GF-D8 (cell line): ENCODE data around the gene FBXW5.
A peak's percentile ranks its signal among the peaks of the same experiment; 100 is the strongest.

Experiments
- DNase-seq: peaks from one replicate; lab custom pipeline; 2025; lab: John Stamatoyannopoulos, UW

FBXW5 gene, protein sequence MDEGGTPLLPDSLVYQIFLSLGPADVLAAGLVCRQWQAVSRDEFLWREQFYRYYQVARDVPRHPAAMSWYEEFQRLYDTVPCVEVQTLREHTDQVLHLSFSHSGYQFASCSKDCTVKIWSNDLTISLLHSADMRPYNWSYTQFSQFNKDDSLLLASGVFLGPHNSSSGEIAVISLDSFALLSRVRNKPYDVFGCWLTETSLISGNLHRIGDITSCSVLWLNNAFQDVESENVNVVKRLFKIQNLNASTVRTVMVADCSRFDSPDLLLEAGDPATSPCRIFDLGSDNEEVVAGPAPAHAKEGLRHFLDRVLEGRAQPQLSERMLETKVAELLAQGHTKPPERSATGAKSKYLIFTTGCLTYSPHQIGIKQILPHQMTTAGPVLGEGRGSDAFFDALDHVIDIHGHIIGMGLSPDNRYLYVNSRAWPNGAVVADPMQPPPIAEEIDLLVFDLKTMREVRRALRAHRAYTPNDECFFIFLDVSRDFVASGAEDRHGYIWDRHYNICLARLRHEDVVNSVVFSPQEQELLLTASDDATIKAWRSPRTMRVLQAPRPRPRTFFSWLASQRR

DNA sequence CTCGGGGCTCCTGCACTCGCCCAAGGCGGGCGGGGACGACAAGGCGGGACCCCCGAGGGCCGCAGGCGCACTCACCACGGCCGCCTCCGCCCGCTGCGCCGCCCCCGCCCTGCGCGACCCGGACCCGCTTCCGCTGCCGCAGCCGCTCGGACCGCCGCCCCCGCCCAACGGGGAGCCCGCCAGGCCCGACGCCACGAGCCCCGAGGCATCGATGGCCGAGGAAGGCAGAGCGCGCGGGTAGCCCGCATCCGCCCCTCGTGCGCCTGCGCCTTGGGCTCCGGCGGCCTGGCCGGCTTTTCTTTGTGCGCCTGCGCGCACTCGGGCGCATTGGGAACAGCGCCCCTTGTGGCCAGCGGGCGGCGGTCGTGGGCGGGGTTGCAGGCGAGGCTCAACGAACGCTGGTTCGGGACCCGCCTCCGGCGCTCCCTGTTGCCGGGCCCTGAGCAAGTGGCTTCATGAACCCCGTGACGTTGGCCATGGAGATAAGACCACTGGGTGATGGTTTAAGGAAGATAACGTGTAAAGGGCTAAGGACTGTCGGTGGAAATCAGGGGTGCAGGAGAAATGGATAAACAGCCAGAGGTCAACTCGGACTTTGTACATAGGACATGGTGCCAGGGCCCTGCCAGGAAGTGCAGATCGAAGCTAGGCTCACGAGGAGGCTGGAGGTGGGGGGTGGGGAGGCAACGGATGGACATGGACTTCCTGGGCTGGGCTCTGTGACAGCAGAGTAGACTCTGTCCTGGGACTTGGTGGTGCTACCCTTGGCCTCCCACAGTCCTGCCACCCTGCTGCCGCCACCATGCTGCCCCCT lies at the start of gene FBXW5, which contains the start of gene C8G:
TSS of gene FBXW5 (minus strand) at position 220 of the 814 bp plus-strand sequence. CDS start 655 bp downstream, outside the sequence.
TSS of gene C8G (plus strand) at position 725 of the 814 bp plus-strand sequence. CDS start at position 803, 78 bp downstream.
- peak; percentile 70 for DNase-seq

DNA sequence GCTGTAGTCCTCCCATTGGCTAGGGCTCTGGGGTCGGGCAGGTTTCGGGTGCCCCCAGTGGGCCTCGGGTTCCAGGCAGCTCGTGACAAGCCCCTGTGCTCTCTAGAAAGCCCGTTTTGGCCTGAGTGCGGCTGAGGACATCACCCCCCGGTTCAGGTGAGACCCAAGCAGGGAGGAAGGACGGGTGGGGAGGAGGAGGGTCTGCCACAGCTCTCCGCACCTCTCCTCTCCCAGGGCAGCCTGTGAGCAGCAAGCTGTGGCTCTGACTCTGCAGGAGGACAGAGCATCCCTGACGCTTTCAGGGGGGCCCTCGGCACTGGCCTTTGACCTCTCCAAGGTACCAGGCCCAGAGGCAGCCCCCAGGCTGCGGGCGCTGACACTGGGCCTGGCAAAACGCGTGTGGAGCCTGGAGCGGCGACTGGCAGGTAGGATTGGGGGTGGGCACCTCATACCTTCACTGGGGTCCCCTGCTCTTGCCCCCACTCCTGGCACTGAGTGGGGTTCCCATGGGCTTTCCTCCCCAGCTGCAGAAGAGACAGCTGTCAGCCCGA lies 48.4 kb upstream of the FBXW5 start:
- DNase-seq: no peak

DNA sequence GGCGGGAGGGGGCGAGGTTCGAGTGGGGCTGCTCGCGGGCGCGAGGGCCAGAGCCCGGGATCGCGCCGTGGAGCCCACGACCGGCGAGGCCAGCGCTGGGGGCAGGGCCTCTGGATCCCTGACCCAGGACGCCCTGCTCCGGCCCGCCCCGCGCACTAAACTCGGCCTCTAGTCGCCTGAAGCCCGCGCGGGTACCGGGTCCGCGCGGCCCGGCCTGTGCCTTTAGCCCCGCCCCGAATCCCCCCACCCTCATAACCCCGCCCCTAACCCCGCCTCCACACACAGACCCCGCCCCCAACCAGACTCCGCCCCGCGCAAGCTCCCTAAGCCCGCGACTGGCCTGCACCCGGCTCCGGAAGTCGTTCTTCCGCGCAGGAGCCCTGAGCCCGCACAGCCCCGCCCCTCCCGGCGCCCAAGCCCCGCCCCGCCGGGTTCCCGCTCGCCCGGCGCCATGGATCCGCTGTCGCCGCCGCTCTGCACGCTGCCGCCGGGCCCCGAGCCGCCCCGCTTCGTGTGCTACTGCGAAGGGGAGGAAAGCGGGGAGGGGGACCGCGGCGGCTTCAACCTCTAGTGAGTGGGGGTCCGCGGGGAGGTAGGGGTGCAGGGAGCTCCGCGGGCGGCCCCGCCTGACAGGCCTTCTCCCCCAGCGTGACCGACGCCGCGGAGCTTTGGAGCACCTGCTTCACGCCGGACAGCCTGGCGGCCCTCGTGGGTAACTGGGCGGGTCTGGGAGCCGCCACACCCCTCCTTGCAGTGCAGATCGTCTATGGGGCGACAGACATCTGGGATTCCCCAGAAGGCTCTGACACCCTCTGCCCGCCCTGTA lies 47.7 kb upstream of the FBXW5 start, which contains the start of gene PAXX:
TSS of gene PAXX (plus strand) at position 430 of the 826 bp plus-strand sequence. CDS start at position 452, 22 bp downstream.
- peak; percentile 51 for DNase-seq

- DNase-seq: no peak
Observed at GRCh38 chr9:136990242-136990911, 45.8 kb upstream of the FBXW5 start.

DNA sequence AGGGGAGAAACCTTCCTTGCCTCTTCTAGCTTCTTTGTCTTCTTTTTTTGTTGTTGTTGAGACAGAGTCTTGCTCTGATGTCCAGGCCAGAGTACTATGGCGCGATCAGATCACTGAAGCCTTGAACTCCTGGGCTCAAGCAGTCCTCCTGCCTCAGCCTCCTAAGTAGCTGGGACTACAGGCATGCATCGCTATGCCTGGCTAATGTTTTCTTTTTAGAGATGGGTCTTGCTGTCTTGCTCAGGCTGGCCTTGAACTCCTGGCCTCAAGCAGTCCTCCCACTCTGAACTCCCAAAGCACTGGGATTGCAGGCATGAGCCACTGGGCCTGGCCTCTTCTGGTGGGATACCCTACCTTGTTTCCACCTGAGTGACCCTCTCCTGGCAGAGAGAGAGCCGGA lies 44.3 kb upstream of the FBXW5 start:
- DNase-seq: no peak

DNA sequence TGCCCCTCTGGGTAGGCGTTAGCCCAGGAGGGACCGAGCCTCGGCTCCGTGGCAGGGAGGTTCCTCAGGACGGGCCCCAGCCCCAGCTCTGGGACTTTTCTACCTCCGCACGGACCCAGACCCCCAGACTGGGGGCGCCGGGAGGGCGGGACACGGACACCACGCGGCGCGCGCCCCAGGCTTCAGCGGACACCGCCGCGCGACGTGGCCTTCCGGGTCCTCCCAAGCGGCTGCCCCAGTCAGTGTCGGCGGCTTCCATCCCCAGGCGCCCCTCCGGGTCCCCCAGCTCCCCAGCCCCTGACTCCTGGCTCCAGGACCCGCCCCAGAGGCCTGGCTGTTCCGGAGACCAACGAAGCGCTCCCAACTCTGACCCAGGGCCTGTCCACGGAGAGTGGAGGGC lies 41.3 kb upstream of the FBXW5 start:
- DNase-seq: no peak

DNA sequence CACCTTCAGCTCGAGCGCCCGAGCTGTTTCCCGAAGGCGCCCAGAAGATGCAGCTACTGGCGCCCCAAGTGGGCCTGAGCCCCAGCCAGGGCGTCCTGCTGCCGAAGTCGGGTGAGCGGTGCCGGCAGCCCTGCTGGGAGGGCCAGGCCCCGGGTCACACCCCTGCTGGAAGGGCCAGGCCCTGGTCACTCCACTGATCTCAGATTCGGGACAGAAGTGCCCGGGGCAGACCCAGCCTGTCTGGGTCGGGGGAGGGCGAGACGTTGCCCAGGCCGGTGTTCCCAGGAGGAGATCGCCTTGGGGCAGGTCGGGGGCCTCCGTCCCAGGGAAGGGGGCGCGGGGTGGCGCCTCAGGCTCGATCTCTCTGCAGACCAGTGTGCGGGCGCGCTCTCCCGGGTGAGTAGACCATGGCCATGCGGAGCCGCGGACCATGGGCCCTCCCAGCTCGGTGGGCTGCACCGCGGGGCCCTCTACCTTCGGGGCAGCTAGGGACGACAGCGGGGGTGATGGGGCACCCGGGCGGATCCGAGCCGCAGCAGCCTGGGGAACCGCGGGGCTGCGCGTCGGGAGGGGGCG lies 40.6 kb upstream of the FBXW5 start:
- DNase-seq: no peak

DNA sequence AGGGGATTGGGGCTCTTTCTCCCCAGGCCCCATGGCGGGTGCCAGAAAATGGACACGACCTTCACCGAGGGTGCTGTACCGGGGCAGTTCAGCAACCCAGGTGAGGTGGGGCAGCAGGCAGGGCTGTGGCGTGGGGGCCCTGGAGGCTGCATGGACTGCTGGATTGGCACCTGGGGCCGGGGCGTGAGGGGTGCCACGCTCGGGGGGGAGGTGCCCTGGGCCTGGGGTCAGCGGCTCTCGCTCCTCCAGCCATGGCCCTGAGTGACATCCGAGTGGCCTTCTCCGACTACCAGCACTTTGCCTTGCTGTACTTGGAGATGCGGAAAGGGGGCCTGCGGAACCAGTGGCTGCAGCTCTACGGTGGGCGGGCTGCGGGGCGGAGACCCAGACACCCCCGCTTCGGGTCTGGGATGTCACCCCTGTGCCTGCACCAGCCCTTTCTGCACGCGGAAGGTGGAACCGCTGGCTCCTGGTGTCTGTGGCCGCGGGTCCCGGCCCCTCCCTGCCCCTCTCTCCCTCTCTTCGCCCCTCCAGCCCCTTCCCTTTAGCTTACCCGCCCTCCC lies 40.0 kb upstream of the FBXW5 start:
- DNase-seq: no peak

DNA sequence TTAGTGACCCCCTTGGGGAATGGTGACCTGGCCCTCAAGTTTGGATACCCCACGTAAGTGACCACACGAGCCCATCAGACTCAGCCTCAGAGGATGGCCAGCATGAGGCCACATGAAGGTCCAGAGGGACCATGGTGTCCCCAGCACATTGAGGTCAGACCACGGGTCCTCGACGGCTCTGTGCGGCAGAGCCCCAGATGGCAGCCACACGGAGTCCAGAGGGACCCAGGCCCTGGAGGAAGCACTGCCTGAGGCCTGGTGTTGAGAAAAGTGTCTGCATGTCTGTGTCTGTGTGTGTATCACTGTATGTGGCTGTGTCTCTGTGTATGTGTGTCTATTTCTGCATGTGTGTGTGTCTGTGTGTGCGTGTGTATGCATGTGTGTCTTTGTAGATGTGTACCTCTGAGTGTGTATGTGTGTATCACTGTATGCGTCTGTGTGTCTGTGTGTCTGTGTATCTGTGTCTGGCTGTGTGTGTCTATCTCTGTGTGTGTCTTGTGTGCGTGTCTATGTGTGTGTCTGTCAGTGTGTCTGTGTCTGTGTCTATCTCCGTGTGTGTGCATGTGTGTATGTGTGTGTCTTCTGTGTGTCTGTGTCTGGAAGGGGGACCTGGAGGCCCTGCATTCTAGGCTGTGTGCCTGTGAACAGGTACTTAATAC lies 39.2 kb upstream of the FBXW5 start:
- DNase-seq: no peak

- DNase-seq: no peak
Observed at GRCh38 chr9:136983167-136983566, 38.6 kb upstream of the FBXW5 start.

GRCh38 chr9:136982232-136983051 lies 37.9 kb upstream of the FBXW5 start, which contains the start of gene LCNL1:
LCNL1 (plus strand) TSS chr9:136982993; CDS start chr9:136983587, 594 bp downstream.
- DNase-seq: no peak

DNA sequence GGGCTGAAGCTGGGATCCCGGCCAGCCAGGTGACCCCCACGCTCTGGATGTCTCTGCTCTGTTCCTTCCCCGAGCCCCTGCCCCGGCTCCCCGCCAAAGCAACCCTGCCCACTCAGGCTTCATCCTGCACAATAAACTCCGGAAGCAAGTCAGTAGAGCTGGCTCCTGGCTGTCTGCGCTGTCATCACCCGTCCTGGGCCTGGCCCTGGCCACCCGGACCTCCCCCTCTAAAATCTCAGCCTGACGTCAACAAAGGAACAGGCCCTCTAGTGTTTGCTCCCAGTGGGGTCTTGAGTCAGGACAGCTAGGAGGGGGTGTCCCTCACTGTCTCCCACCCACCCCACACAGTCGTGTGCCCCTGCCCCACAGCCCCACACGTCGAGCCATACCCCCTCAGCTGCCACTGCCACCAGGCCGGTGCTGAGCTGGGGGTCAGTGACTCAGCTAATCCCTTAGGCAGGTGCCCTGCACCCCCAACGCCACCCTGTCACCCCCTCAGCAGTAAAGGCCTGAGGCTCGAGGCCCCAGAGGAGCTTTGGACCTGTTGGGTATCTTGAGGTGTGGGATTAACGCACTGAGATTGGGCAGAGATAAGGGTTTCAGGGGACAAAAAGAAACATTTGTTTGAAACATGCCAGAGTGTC lies 37.2 kb upstream of the FBXW5 start:
- no peak for DNase-seq

DNA sequence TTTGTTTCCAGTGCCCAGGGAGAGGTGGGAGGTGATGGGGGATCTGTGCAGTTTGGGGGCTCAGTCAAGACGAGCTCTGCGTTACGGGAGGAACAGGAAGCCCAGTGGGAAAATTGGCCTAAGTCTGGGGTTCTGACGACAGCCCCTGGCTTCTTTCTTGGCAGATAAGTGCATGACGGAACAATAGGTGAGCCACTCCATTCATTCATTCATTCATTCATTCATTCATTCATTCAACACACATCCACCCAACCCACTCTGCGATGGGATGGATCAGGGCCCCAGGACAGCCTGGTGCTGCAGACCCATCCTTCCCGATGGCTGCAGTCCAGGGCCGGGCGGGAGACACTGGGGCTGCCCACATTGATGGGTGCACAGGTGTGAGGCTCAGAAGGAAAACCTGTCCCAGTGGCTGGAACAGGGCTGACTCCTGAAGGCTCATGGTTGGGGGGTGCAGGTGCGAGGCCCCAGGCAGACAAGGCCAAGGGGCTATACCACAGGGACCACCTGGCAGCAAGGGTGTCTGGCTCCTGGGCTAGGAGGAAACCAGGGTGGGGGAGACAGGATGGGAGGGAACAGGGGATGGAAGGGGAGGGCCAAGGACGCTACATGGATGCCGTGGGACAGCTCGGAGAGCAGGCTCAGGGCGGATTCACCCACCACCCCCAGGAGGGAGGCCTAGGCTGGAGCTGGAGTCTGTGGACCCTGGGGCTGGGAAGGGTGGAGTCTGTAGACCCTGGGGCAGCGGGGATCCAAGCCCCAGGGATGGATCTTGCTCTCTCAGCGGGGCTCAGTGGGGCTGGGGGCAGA lies 36.3 kb upstream of the FBXW5 start:
- no peak for DNase-seq

GRCh38 chr9:136979769-136980587 lies 35.4 kb upstream of the FBXW5 start:
- no peak for DNase-seq

- no peak for DNase-seq
Observed at GRCh38 chr9:136978865-136979544, 34.5 kb upstream of the FBXW5 start.
